ENCODE results near the gene SDC3. TPM values are rescaled to one million over a fixed set of nuclear protein-coding genes. Genes with fewer than 3 reads are reported as not detected.

Gene SDC3
- total and polyA plus RNA-seq, 10 of the 15 experiments (the other 5 are each of a cell fraction or from before 2014, with no cell fraction given): under 0.01 to 0.46 (median 0.07) TPM; not detected in 2

GRCh38 chr1:30822006-30822405 lies 86.6 kb downstream of the SDC3 start:
- DNase-seq (ENCODE audit: low read depth, low spot score): no peak
- ChIA-PET CTCF (no interaction called here), POLR2A (no interaction called here), SMC1A (ENCODE audit: uncharacterized antibody, unreplicated experiment) (no interaction called here), RAD21 (ENCODE audit: unreplicated experiment) (no interaction called here)
- no peak overlapping the region for H3K9ac ChIP-seq (ENCODE audit: control insufficient read depth, insufficient read depth, low read length)
- no peak overlapping the region for H3K4me2 ChIP-seq (ENCODE audit: control insufficient read depth, insufficient read depth)
- in situ Hi-C loops (cut with MboI) (no loop called here), intact Hi-C loops (cut with micrococcal nuclease; ENCODE audit: unreplicated experiment) (no loop called here)
- peaks cover 6% of the 10 kb centered on the region for H3K4me1 ChIP-seq (ENCODE audit: control insufficient read depth, insufficient read depth, low read length)
- H3K27me3 ChIP-seq (replicated peaks in 1 of 2; ENCODE audit: control insufficient read depth in 2 of 2, insufficient read depth in 2 of 2, low read length in 1 of 2): peaks cover 13 to 16% of the 10 kb centered on the region in 2 experiments; a peak in 3 of 4 replicates
- WGBS (ENCODE audit: insufficient coverage, insufficient replicate concordance, low lambda C conversion rate, missing lambda C conversion rate): 0% methylated on average over 1 of the region's 1 CpG
- TF ChIP-seq, protein P1, sequence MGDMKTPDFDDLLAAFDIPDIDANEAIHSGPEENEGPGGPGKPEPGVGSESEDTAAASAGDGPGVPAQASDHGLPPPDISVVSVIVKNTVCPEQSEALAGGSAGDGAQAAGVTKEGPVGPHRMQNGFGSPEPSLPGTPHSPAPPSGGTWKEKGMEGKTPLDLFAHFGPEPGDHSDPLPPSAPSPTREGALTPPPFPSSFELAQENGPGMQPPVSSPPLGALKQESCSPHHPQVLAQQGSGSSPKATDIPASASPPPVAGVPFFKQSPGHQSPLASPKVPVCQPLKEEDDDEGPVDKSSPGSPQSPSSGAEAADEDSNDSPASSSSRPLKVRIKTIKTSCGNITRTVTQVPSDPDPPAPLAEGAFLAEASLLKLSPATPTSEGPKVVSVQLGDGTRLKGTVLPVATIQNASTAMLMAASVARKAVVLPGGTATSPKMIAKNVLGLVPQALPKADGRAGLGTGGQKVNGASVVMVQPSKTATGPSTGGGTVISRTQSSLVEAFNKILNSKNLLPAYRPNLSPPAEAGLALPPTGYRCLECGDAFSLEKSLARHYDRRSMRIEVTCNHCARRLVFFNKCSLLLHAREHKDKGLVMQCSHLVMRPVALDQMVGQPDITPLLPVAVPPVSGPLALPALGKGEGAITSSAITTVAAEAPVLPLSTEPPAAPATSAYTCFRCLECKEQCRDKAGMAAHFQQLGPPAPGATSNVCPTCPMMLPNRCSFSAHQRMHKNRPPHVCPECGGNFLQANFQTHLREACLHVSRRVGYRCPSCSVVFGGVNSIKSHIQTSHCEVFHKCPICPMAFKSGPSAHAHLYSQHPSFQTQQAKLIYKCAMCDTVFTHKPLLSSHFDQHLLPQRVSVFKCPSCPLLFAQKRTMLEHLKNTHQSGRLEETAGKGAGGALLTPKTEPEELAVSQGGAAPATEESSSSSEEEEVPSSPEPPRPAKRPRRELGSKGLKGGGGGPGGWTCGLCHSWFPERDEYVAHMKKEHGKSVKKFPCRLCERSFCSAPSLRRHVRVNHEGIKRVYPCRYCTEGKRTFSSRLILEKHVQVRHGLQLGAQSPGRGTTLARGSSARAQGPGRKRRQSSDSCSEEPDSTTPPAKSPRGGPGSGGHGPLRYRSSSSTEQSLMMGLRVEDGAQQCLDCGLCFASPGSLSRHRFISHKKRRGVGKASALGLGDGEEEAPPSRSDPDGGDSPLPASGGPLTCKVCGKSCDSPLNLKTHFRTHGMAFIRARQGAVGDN (IDR thresholded peaks at IDR 0.05): no peak
- TF ChIP-seq CBFB (IDR thresholded peaks at IDR 0.05; ENCODE audit: low read depth) (no peak), ATF2 (IDR thresholded peaks at IDR 0.05; ENCODE audit: low read length) (no peak), ZZZ3 (IDR thresholded peaks at IDR 0.05; ENCODE audit: control insufficient read depth, insufficient read length, low read depth) (no peak), RELB (IDR thresholded peaks at IDR 0.05; ENCODE audit: low read depth) (no peak)
- no peaks in the 10 kb centered on the region for H4K20me1 ChIP-seq (ENCODE audit: control insufficient read depth, insufficient read depth)
- no peak overlapping the region for H2AFZ ChIP-seq (ENCODE audit: control insufficient read depth, low read depth, low read length)
- no peak for ATAC-seq
- H3K36me3 ChIP-seq (ENCODE audit: control insufficient read depth in 2 of 2, insufficient read depth in 2 of 2, low read length in 1 of 2): no peaks in the 10 kb centered on the region
- BruUV-seq (replicated peaks): no TSS peak
- no peak for FAIRE-seq
- no peaks in the 10 kb centered on the region for H3K79me2 ChIP-seq (ENCODE audit: control insufficient read depth, insufficient read depth, low read length)
- H3K9me3 ChIP-seq (replicated peaks; ENCODE audit: control insufficient read depth, insufficient read depth, low read length): no peaks in the 10 kb centered on the region
- H3K4me3 ChIP-seq: no peak overlapping the region
- H3K27ac ChIP-seq (ENCODE audit: control insufficient read depth, insufficient read depth): no peak overlapping the region
